DND-41 (cell line): ENCODE data around the gene TMEM121B.

ENCODE experiments used
- ATAC-seq: fragments of 200-7000 bp; cut with Tn5 transposase; 3 replicates; pipeline ENCODE4 v1.9.1; 2021; ENCODE audit warnings: low read depth; ENCODE audit not compliant: insufficient read depth
- DNase-seq: peaks from one replicate; pipeline ENCODE4 v3.0.0-alpha.2; 2020
- H2AFZ ChIP-seq: 2 replicates; pipeline ENCODE4 v1.6.0; 2012; ENCODE audit warnings: low read depth, low read length
- H3K27ac ChIP-seq: 2 replicates; pipeline ENCODE4 v1.5.1; 2012; ENCODE audit warnings: low read length, inconsistent platforms
- H3K27me3 ChIP-seq: fragments of 200-600 bp; sonication (generic); 2 replicates; pipeline ENCODE4 v1.6.0; 2012; ENCODE audit warnings: low read length, mild to moderate bottlenecking, inconsistent platforms; ENCODE audit not compliant: insufficient read depth, poor library complexity
- H3K36me3 ChIP-seq: 2 replicates; pipeline ENCODE4 v1.5.1; 2012; ENCODE audit warnings: low read length, inconsistent platforms; ENCODE audit not compliant: insufficient read depth
- H3K4me1 ChIP-seq: 2 replicates; pipeline ENCODE4 v1.5.1; 2012; ENCODE audit warnings: mild to moderate bottlenecking, low read length; ENCODE audit not compliant: insufficient read depth
- H3K4me2 ChIP-seq: 2 replicates; pipeline ENCODE4 v1.6.0; 2012; ENCODE audit warnings: mild to moderate bottlenecking, moderate library complexity, low read length, inconsistent platforms; ENCODE audit not compliant: insufficient read depth
- H3K4me3 ChIP-seq, 2 experiments: fragments of 200-600 bp in 1 of 2; shearing (Covaris generic) in 1 of 2; 2 replicates each; pipeline ENCODE4 v1.5.1; 2012 to 2016; ENCODE audit warnings: inconsistent platforms in 2 of 2, low read length in 2 of 2, mild to moderate bottlenecking in 2 of 2, low read depth in 1 of 2, moderate library complexity in 1 of 2
- H3K79me2 ChIP-seq: 2 replicates; pipeline ENCODE4 v1.6.0; 2012; ENCODE audit warnings: low read length, inconsistent platforms; ENCODE audit not compliant: insufficient read depth
- H3K9ac ChIP-seq: 2 replicates; pipeline ENCODE4 v1.6.0; 2012; ENCODE audit warnings: low read depth, mild to moderate bottlenecking, inconsistent platforms, low read length, moderate library complexity
- H3K9me3 ChIP-seq: 2 replicates; pipeline ENCODE4 v1.5.1; 2012; ENCODE audit warnings: low read length, moderate library complexity, mild to moderate bottlenecking, inconsistent platforms; ENCODE audit not compliant: insufficient read depth, severe bottlenecking
- H4K20me1 ChIP-seq: 2 replicates; pipeline ENCODE4 v1.6.0; 2012; ENCODE audit warnings: low read length; ENCODE audit not compliant: insufficient read depth
- CTCF ChIP-seq: IDR thresholded peaks from 2 replicates; pipeline ENCODE4 v1.5.1; 2012; ENCODE audit warnings: borderline replicate concordance, low read length, moderate library complexity, mild to moderate bottlenecking; ENCODE audit not compliant: poor library complexity, severe bottlenecking; ENCODE audit errors: extremely low read depth
- EZH2 ChIP-seq: IDR thresholded peaks from 3 replicates; pipeline ENCODE4 v1.6.1; 2012; ENCODE audit warnings: borderline replicate concordance, low read depth, mild to moderate bottlenecking, moderate library complexity, low read length, inconsistent platforms; ENCODE audit not compliant: severe bottlenecking

TMEM121B gene

DNA sequence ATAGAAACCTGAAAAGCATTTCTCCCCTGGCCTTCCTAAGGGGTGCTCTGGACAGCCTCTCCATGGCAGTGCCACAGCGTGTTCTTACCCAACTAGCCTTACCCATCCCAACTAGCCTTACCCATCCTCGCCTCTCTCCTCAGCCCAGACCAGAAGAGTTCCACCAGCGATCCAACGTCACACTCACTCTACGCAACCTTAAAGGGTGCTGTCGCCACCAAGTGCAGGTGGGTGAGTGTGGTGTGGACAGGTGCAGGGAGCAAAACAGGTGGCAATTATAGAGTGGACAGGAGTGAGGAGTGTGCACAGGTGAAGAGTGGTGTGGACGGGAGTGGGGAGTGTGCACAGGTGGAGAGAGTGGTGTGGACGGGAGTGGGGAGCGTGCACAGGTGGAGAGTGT is 17.8 kb downstream of the TMEM121B start:
- no peak overlapping the region for H3K9ac ChIP-seq
- no peak overlapping the region for H3K4me2 ChIP-seq
- no peak overlapping the region for H2AFZ ChIP-seq
- H3K27ac ChIP-seq = no peak overlapping the region
- H3K27me3 ChIP-seq = no peaks in the 10 kb centered on the region
- no peak overlapping the region for H3K4me3 ChIP-seq
- peaks cover 15% of the 10 kb centered on the region for H3K4me1 ChIP-seq
- no peak for DNase-seq
- no peaks in the 10 kb centered on the region for H3K9me3 ChIP-seq
- no peak for ATAC-seq
- H3K79me2 ChIP-seq = no peaks in the 10 kb centered on the region
- H4K20me1 ChIP-seq = peaks cover 17% of the 10 kb centered on the region; the same call in 1 of the 2 replicates
- H3K36me3 ChIP-seq = peaks cover 84% of the 10 kb centered on the region
- TF ChIP-seq EZH2 = no peak

DNA sequence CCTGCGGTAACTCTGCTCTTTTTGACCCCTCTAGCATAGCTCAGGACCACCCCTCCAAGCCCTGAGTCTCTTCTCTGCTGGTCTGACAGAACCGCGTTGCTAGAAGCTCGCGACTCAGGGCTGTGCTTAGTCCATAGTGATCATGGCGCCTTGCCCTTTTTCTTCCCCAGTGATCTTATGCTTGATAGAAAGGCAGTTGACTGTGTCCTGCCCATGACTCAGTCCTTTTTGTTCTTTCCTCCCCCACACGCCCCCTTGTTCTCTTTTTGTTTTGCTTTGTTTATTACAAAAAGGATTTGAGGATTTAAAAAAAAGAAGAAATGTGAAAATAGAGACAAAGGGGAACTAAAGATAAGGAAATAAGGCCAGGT is 18.9 kb downstream of the TMEM121B start:
- ATAC-seq (no peak), DNase-seq (no peak)
- H3K9ac ChIP-seq = no peak overlapping the region
- H3K27ac ChIP-seq = no peak overlapping the region
- no peaks in the 10 kb centered on the region for H3K9me3 ChIP-seq
- H4K20me1 ChIP-seq = peaks cover 24% of the 10 kb centered on the region
- peaks cover 26% of the 10 kb centered on the region for H3K4me1 ChIP-seq
- H3K36me3 ChIP-seq = peaks cover 73% of the 10 kb centered on the region
- no peaks in the 10 kb centered on the region for H3K79me2 ChIP-seq
- TF ChIP-seq CTCF = no peak
- no peak for TF ChIP-seq EZH2
- no peaks in the 10 kb centered on the region for H3K27me3 ChIP-seq
- H2AFZ ChIP-seq = no peak overlapping the region
- H3K4me2 ChIP-seq = no peak overlapping the region
- no peak overlapping the region for H3K4me3 ChIP-seq

DNA sequence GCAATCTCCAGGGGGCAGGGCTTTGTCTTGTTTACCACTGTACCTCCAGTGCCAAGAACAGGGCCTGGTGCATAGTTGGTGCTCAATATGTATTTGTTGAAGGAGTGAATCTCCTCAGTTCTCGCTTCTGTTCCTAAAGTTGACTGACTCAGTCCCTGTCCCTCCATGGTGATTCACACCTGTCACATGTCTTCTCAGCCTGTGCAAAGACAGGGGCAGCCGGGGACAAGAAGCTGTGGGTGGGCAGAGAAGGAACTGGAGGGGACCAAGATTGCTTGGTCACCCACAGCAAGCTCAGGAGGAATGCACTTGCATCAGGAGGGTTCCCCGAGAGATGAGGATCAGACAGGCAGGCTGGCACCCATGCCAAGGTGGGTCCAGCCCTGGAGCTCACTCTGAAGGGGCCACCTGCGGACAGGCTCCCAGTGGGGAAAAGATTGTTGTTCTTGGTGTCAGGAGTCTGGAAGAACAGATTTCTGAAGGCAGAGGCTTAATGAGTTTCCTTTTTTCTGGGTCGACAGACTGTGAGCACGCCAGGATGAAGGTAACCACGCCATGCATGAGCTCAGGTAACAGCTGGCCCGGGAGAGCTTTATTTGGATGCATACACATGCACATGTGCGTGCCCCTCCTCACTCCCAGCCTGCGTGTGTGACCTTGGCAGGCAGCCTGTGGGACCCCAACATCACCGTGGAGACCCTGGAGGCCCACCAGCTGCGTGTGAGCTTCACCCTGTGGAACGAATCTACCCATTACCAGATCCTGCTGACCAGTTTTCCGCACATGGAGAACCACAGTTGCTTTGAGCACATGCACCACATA is 19.5 kb downstream of the TMEM121B start:
- no peak for DNase-seq
- Histone ChIP-seq H3K27me3 (no peaks in the 10 kb centered on the region), H3K9me3 (no peaks in the 10 kb centered on the region), H3K36me3 (peaks cover 72% of the 10 kb centered on the region), H3K9ac (no peak overlapping the region), H2AFZ (no peak overlapping the region), H3K4me2 (no peak overlapping the region), H3K4me3 (no peak overlapping the region), H4K20me1 (peaks cover 29% of the 10 kb centered on the region), H3K27ac (no peak overlapping the region), H3K4me1 (peaks cover 32% of the 10 kb centered on the region), H3K79me2 (no peaks in the 10 kb centered on the region)
- TF ChIP-seq CTCF (no peak), EZH2 (no peak)
- ATAC-seq = no peak

GRCh38 chr22:17100621-17101020 is 20.5 kb downstream of the TMEM121B start:
- no peak overlapping the region for H3K4me2 ChIP-seq
- no peak overlapping the region for H3K4me3 ChIP-seq
- no peak overlapping the region for H2AFZ ChIP-seq
- H3K27ac ChIP-seq = no peak overlapping the region
- ATAC-seq = no peak
- H3K9ac ChIP-seq = no peak overlapping the region
- H3K4me1 ChIP-seq = peaks cover 42% of the 10 kb centered on the region
- no peaks in the 10 kb centered on the region for H3K9me3 ChIP-seq
- H3K79me2 ChIP-seq = peaks cover 8% of the 10 kb centered on the region
- no peaks in the 10 kb centered on the region for H3K27me3 ChIP-seq
- H4K20me1 ChIP-seq = peaks cover 36% of the 10 kb centered on the region
- no peak for DNase-seq
- peaks cover 62% of the 10 kb centered on the region for H3K36me3 ChIP-seq
- TF ChIP-seq CTCF (no peak), EZH2 (no peak)
